Stimulated activated CD4-positive, alpha-beta T cell treated with anti-CD3 and anti-CD28 coated beads, Interleukin-4, amount 100 ng/mL, for 48 hours (primary cell): ENCODE measurements around the gene IL20.

Experiments used
- DNase-seq, 2 donors: peaks; one replicate each; pipeline ENCODE4 v3.0.0-alpha.2; 2020; ENCODE audit warnings: low read depth in 2 of 2

The IL20 gene

DNA sequence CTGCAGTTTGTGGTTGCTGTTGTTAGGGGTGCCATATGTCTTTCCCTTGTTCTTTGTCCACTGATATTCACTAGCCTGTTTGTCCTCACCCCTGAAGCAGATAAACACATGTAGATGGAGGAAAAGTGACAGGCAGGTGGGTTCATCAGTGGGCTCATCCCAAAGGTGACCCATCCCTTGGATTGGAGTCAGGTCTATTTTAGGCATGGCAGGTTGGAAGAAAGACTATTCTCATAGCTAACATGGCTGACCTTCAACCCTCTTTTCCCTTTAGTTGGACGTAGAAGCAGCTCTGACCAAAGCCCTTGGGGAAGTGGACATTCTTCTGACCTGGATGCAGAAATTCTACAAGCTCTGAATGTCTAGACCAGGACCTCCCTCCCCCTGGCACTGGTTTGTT lies 37.3 kb downstream of the IL20 start:
- DNase-seq: no peak

DNA sequence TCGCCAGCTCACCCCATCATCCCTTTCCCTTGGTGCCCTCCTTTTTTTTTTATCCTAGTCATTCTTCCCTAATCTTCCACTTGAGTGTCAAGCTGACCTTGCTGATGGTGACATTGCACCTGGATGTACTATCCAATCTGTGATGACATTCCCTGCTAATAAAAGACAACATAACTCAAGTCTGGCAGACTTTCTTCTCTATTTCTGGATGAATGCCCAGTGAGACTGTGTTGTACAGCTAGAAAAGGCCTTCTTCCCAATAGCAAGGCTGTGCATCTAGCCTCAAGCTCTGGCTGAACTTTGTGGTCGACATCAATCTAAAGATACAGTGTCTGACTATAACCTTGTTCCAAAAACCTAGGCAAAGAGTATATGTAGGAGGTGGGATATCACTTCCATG lies 38.3 kb downstream of the IL20 start:
- DNase-seq: no peak

DNA sequence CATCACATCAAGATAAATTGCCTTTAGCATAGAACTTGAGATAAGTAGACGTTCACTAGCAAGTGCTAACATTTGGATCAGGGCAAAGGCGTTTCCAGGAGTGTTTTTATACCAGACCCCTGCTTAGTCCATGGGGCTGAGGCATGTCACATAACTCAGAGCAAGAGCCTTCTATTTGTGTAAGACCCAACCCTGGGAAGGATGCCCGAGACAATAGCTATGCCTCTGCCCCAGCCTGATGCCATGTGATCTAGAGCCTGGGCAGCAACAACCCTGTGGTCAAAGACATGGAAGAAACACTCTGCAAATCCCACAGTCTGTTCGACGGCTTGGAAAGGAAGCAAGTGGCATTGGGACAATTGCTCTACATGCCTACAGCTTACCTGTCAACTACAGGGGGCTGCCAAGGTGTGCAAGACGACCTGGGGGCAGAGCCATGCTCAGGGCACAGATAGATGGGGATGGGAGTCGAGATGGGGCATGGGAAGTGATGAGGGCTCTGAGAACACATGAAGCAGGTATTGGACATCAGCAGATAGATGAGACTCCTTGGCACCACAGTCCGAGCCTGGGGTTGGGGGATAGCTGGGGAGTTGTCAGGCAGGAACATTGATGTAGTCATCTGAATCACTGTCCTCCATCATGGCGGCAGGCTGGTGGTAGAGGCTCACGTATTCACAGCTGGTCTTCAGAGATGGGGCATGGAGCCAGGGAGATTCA lies 39.2 kb downstream of the IL20 start:
- no peak for DNase-seq

- no peak for DNase-seq
Measured at GRCh38 chr1:206905295-206906164, 40.1 kb downstream of the IL20 start.

DNA sequence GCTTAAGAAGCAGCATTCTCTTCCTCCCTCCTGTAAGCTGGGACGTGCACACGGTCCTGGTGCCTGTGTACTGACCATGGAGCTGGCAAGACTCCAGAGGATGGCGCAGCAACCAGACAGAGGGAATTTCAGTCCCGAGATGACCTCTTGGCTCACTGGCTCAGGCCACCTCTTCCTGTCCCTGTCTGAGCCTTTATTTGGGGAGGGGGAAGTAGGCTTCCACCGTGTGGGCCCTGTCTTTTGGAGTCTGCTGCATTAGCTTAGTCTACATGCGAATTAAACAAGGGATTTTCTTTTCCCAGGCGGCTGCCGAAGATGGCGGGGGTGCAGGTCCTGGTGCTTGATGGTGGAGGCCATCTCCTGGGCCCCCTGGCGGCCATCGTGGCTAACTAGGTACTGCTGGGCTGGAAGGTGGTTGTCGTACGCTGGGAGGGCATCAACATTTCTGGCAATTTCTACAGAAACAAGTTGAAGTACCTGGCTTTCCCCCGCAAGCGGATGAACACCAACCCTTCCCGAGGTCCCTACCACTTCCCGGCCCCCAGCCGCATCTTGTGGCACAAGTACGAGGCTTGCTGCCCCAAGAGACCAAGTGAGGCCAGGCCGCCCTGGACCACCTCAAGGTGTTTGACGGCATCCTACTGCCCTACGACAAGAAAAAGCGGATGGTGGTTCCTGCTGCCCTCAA lies 42.0 kb downstream of the IL20 start:
- no peak for DNase-seq

DNA sequence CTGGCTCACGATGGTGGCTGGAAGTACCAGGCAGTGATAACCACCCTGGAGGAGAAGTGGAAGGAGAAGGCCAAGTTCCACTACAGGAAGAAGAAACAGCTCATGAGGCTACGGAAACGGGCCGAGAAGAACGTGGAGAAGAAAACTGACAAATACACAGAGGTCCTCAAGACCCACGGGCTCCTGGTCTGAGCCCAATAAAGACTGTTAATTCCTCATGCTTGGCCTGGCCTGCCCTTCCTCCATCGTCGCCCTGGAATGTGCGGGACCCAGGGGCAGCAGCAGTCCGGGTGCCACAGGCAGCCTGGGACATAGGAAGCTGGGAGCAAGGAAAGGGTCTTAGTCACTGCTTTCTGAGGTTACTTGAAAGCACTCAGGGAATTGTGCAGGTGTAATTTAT lies 42.6 kb downstream of the IL20 start:
- no peak for DNase-seq

GRCh38 chr1:206909161-206909882 lies 43.9 kb downstream of the IL20 start:
- DNase-seq: no peak

DNA sequence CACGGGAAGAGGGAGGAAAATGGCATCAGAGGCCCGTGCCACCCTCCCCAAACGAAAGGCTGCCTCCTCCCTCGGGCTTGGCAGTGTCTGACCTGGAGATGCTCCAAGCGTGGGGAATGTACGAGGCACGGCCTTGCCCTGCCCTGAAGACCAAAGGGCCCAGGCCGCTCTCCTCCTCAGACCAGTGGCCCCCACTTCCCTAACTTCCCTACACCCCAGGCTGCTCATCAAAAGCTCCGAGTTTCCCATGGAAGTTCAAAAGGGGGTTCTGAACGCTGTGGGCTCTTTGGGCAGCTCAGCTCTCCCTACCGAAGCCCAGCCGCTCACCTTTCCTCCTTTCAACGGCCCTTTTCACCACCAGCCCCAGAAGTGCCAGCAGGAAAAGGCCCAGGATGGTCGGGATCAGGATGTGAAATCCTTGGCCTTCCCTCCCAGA lies 44.5 kb downstream of the IL20 start:
- no peak for DNase-seq

DNA sequence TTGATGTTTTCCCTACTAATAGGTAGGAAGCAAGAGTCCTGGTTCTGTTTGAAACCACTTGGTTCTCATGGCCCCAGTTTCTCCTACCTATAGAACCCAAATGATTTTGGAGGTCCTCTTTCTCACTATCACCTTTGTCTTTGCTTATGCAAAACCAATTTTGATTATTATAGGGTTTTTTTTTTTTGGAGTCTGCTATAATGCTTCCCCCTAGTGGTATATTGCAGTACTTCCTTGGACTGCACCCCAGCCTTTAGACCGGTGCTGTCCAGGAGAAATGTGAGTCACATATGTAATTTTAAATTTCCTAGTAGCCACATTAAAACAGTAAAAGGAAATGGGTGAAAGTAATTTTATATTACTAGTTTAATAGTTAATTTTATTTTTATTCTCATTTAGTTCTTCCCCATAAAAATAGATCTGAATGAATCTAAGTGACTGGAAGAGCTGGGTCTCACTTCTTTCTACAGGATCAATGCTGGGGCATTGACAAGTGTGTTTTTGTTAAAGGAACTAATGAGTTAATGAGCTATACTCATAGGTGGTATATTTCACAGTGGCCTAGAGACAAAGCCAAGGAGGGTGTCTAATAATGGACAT lies 45.7 kb downstream of the IL20 start:
- no peak for DNase-seq

DNA sequence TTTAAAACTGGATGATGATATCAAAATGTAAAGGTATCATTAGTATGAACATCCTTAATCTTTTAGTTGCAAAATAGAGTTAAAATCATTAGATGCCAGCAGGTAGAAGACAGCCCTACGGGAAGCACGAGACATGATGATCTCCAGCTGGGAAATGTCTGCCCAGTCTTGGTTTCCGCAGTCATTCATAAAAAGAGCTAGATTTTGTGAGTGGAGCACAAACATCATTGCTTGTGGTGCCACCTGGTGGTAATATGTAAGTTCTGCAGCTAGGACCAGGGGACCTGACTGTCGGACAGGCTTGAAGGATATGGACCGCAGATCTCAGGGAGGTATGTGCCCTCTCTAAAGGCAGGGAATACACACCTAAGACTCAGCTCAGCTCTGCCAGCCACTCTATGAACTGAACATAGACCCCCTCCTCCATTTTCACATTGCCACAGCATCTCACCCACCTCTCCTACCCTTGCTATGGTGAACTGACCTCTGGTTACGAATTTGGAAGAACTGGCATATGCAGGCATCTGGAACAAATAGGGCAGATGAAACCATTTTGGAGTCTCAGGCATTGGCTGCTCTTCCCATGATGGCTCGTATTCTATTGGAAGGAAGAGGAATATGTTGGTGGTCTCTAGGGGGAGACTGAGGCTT lies 47.1 kb downstream of the IL20 start:
- no peak for DNase-seq

GRCh38 chr1:206913766-206914537 lies 48.5 kb downstream of the IL20 start:
- no peak for DNase-seq

GRCh38 chr1:206915030-206915735 lies 49.8 kb downstream of the IL20 start:
- DNase-seq: no peak

DNA sequence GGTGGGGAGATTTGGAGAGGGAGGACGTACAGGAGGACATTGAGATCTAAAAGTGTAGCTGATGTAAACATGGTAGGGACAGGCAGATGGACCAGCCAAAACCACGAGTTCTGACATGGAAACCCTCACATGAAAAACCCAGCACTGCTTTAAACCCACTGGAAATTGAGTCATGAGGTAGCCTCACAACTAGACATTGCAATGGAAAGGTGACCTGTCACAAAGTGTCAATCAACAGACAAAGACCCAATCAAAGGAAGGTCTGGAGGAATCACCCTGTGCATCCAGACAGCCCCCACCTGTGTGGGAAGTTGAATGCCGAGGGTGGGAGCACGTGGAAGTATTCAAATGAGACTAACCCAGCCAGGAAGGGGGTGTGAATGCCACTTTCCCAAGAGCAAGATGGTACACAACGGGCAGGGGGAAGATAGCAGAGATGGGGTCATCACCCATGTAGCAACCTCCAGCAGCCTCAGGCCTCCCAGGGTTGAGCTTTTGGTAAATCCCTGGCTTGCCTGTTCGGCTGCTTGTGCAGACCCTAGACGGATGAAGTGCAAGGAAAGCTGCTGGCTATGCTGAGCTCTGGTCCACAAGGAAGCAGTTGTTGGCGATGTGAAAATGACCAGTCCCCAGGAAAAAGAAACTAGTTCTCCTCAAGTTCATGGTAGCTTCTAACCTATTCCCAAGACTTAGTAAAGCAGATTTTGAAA lies 50.7 kb downstream of the IL20 start:
- no peak for DNase-seq

DNA sequence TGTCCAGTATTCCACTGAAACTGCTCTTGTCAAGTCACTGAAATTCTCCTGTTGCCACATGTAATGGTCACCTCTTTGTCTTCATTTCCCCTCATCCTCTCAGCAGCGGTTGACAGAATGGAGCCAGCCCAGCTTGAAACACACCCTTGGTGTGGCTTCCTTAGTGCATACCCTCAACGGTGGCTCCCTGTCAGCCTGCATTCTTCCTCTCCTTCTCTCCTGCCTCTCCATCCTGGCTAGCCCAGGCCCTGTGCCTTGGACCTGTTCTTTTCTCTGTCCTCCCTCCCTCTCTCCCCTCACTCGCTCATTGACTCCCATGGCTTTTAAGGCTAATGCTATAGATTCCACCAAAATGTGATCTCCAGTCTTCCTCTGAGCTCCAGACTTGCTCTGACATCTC lies 52.7 kb downstream of the IL20 start:
- DNase-seq: no peak
